ENCODE measurements around the gene LIMS2.

The LIMS2 gene

GRCh38 chr2:127596311-127597045 lies 78.9 kb downstream of the LIMS2 start:
- no peak for DNase-seq

DNA sequence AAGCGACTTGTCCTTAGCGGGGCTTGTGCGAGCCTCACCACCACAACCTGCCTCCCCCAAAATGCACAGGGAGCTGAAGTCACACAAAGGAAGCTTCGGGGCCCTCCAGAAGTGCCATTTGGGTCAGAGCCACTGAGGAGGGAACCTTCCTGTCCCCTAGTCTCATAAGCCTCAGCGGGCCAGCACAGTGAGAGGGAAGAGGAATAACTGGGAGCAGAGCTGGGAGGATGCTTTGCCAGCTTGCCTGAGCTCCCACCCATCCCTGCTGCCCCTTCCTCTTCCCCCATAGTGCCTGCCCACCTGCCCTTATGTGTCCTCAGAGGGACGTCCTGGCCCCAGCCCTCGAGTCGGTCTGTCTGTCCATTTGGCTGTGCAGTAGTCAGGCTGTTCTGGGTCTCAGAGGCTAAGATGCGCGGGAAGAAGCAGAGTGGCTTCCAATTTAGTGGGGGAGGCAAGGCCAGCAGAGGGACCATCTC lies 81.2 kb downstream of the LIMS2 start:
- no peak for DNase-seq

DNA sequence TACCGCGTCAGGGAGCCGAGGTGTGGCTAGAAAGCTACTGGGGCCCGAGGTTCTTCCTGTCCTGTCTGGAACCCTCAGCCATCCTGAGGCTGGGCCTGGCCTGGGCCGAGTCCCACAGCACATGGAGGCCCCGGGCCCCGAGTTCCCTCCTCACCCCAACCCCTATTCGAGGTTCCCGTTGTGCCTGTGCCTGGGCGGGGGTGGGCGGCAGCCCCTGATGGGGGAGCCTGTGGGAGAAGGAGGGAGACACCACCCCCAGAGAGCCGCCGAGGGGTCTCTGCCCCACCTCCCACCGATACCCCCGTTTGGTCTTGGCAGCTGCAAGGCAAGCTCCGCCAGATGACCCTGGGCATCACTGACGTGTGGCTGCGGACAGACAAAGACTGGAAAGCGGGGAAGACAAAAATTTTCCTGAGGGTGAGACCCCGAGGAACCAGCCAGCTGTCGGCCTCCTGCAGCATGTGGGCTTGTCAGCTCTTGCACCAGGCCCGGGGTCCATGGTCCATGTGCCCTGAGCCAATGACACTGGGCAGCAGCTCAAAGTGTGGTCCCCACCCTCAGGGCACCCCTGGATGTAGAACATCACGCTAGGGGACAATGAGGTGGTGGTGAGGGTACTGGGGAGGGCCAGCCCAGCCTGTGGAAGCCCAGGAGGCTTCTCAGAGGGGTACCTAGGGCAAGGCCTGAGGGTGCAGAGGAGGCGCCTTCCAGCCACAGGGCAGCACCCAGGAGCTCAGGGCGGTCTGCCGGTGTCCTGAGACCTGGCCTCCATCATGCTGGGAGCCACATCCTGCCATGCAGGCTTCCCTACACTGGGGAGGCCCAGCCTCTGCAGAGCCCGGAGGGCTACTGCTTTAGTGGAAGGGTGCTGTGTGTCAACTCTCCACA lies 81.9 kb downstream of the LIMS2 start:
- no peak for DNase-seq

DNA sequence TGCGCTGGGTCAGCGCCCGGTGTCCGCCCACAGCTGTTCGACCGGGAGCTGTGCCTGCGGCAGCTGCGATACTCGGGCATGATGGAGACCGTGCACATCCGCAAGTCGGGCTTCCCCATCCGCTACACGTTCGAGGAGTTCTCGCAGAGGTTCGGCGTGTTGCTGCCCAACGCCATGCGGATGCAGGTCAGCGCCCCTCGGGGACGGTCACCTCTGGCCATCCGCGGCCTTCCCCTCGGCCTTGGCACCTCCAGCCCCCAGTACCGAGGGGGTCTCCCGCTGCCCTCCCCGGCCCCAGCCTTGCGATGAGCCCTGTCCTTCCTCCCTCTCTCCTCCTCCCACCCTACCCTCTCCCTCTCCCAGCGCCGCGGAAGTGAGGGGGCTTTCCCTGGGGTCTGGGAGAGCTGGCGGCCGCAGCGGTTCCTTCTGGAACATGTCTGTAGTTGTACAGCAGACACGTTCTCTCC lies 82.5 kb downstream of the LIMS2 start:
- DNase-seq: no peak

DNA sequence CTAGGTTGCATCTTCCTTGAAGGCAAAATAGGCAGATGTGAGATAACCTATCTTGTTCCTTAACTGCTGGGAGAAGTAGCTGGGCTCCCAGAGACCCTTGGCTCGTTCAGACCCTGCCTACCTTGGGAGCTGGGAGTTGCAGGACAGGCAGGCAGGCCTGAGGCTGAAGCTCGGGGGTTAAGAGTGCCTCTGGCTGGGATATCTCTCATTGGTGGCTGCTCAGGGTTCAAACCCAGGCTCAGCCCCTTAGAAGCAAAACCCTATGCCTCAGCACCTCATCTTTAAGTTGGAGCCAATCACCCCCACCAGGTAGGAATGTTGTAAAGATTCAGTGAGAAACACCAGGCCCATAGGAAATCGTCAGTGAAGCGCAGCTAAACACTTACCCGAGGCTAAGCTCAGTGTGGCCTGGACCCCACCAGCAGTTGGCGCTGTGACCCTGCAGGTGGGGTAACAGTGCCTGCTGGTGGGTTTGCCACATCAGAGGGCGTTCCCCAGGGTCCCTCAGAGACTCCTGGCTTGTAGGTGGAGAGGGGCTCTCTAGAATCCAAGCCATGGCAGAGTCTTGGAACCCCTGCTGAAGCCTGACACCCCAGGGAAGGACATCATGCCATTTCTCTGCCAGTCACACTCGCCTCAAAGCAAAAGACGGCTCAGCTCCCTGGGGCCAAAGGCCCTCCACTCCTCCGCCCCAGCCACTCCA lies 84.0 kb downstream of the LIMS2 start:
- DNase-seq: peak; percentile 12

DNA sequence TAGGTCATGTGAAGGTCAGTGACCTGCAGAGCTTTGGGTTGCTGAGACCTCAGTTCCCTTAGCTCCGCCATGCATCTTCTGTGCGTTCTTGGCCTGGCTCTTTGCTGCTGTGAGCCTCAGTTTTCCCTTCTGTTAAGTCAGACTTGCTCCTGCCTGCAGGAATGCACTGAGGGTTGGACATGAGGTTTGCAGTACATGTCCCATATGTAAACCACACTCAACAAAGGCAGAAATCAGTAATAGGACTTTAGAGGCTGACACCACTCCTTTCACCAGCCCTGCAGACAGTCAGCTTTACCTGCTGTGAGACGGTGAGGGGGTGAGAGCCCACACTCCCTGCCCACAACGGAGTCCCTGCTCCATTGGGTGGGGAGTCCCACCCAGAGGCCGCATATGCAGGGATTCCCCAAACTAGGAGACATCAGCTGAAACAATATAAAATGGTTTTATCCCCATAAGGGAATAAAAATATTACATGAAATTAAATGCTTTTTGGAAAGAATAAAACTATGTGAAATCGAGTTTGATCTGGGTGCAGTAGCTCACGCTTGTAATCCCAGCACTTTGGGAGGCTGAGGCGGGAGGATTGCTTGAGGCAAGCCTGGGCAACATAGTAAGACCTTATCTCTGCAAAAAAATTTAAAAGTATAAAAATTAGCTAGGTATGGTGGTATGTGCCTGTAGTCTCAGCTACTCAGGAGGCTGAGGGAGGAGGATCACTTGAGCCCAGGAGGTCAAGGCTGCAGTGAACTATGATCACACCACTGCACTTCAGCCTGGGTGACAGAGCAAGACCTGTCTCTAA lies 84.7 kb downstream of the LIMS2 start:
- DNase-seq: no peak

- no peak for DNase-seq
These were observed 85.5 kb downstream of the LIMS2 start for GRCh38 chr2:127589841-127590240.

- DNase-seq: no peak
These were observed 86.0 kb downstream of the LIMS2 start for GRCh38 chr2:127589358-127589757.
